HepG2 (cell line): ENCODE measurements around the gene SRSF1. TPM values are rescaled to one million over a fixed set of nuclear protein-coding genes. Genes with fewer than 3 reads are reported as not detected.

Experiments
- ASH2L ChIP-seq: fragments of 300-600, 200-600 bp; sonication (generic); IDR thresholded peaks from 2 replicates; pipeline ENCODE4 v1.7.0; 2017; ENCODE audit warnings: low read depth, mild to moderate bottlenecking, moderate library complexity, mixed read lengths, low read length; ENCODE audit not compliant: insufficient read length
- BRF2 ChIP-seq: sonication (generic); formaldehyde crosslinking; IDR thresholded peaks from 2 replicates; pipeline ENCODE4 v1.8.1; 2022; ENCODE audit warnings: mild to moderate bottlenecking, missing genetic modification reagents
- KAT2B ChIP-seq: fragments of 150-350 bp; IDR thresholded peaks from 2 replicates; pipeline ENCODE4 v1.6.1; 2014; ENCODE audit warnings: low read depth, low read length, borderline replicate concordance
- MEIS2 ChIP-seq: sonication (generic); formaldehyde crosslinking; IDR thresholded peaks from 2 replicates; pipeline ENCODE4 v1.9.0; 2021; ENCODE audit warnings: mild to moderate bottlenecking, missing genetic modification reagents
- PATZ1 ChIP-seq: sonication (generic); formaldehyde crosslinking; IDR thresholded peaks from 2 replicates; pipeline ENCODE4 v1.4.0; 2020; ENCODE audit warnings: missing genetic modification reagents
- RNF219 ChIP-seq: sonication (generic); formaldehyde crosslinking; IDR thresholded peaks from 2 replicates; pipeline ENCODE4 v1.5.0; 2020; ENCODE audit warnings: mild to moderate bottlenecking, missing genetic modification reagents
- RORA ChIP-seq: sonication (generic); formaldehyde crosslinking; IDR thresholded peaks from 2 replicates; pipeline ENCODE4 v1.5.0; 2020; ENCODE audit warnings: mild to moderate bottlenecking, missing genetic modification reagents, moderate library complexity
- ZFY ChIP-seq: sonication (generic); formaldehyde crosslinking; IDR thresholded peaks from 2 replicates; pipeline ENCODE4 v1.4.0; 2020; ENCODE audit warnings: missing genetic modification reagents
- ZNF256 ChIP-seq: sonication (generic); formaldehyde crosslinking; conservative IDR thresholded peaks from 2 replicates; pipeline ENCODE4 v1.4.0; 2020; ENCODE audit warnings: missing genetic modification reagents
- ZNF318 ChIP-seq: sonication (generic); formaldehyde crosslinking; IDR thresholded peaks from 2 replicates; pipeline ENCODE4 v1.4.0; 2020; ENCODE audit warnings: mild to moderate bottlenecking, missing genetic modification reagents
- ZNF557 ChIP-seq: sonication (generic); formaldehyde crosslinking; IDR thresholded peaks from 2 replicates; pipeline ENCODE4 v1.4.0; 2020; ENCODE audit warnings: missing genetic modification reagents
- ZNF597 ChIP-seq: sonication (generic); formaldehyde crosslinking; IDR thresholded peaks from 2 replicates; pipeline ENCODE4 v1.5.0; 2020; ENCODE audit warnings: missing genetic modification reagents
- ZNF672 ChIP-seq: sonication (generic); formaldehyde crosslinking; IDR thresholded peaks from 2 replicates; pipeline ENCODE4 v1.8.1; 2022; ENCODE audit warnings: missing genetic modification reagents
- polyA plus RNA-seq, 8 experiments: library from polyadenylated mRNA; depleted of rRNA in 3 of 8; stranded (reverse) in 7 of 8; unstranded in 1 of 8; fragments of >200 nt; fragmentation: Illumina TruSeq in 4 of 8; extraction: Trizol in 4 of 8; gene quantifications; 2 replicates each; pipeline versions ENCODE4 v1.2.1 to v1.2.3, GENCODE V29; 2011 to 2016; ENCODE audit warnings: low read depth in 4 of 8, missing spikeins in 1 of 8, mixed read lengths in 1 of 8; ENCODE audit not compliant: insufficient read depth in 1 of 8
- total RNA-seq, 5 experiments: library from RNA; depleted of rRNA; stranded (reverse); fragments of >200 nt; fragmentation: Illumina TruSeq; extraction: Trizol; gene quantifications; 2 replicates each; pipeline ENCODE4 v1.2.3, GENCODE V29; 2016; ENCODE audit warnings: low read depth in 1 of 5

SRSF1 gene
- total and polyA plus RNA-seq, 2 of the 13 experiments (the other 11 are each of a cell fraction or from before 2014, with no cell fraction given) = 142 to 445 TPM

- TF ChIP-seq ZNF318 (CRISPR knock-in tag) (no peak), RORA (CRISPR knock-in tag) (no peak), ZNF597 (CRISPR knock-in tag) (no peak), ZNF672 (no peak), RNF219 (no peak), PATZ1 (CRISPR knock-in tag) (peak; percentile 86), ZNF557 (CRISPR knock-in tag) (no peak), ZNF256 (CRISPR knock-in tag) (no peak), MEIS2 (0 out of 2 replicates have a peak, but pooled peaks have one; percentile 18), KAT2B (no peak), ASH2L (peak; percentile 20), BRF2 (no peak), ZFY (peak; percentile 11; the same call in 1 of the 2 replicates)
Observed at GRCh38 chr17:57954397-57955182, 52.5 kb downstream of the SRSF1 start (continued).
